ENCODE data around the gene RAB29.

DNA sequence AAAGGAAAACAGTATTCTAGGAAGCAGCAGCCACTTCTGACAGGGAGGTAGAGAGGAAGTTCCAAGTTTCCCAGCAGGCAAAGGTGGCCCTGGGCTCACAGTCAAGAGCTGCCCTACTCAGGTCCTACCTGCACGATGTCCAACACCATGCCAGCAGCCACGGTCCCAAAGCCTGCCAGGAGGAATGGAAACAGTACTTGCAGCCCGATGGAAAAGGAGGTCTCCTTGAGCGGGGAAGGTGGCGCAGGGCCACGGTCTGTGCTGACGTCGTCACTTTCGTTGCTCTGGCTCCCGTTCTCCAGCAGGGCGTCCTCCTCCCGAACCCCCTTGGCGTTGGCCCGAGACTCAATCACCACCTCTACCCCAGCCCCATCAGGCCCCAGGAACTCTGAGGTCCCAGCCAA, 34.7 kb upstream of the RAB29 start:
- TF ChIP-seq, protein P1, sequence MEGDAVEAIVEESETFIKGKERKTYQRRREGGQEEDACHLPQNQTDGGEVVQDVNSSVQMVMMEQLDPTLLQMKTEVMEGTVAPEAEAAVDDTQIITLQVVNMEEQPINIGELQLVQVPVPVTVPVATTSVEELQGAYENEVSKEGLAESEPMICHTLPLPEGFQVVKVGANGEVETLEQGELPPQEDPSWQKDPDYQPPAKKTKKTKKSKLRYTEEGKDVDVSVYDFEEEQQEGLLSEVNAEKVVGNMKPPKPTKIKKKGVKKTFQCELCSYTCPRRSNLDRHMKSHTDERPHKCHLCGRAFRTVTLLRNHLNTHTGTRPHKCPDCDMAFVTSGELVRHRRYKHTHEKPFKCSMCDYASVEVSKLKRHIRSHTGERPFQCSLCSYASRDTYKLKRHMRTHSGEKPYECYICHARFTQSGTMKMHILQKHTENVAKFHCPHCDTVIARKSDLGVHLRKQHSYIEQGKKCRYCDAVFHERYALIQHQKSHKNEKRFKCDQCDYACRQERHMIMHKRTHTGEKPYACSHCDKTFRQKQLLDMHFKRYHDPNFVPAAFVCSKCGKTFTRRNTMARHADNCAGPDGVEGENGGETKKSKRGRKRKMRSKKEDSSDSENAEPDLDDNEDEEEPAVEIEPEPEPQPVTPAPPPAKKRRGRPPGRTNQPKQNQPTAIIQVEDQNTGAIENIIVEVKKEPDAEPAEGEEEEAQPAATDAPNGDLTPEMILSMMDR (IDR thresholded peaks at IDR 0.05): no peak
- TF ChIP-seq POLR2A (IDR thresholded peaks at IDR 0.05) (no peak), POLR2AphosphoS5 (IDR thresholded peaks at IDR 0.05) (no peak)

All from stomach (tissue), 4 donors.